RWPE1 (cell line): ENCODE data around the gene GAPVD1.
A peak's percentile ranks its signal among the peaks of the same experiment; 100 is the strongest.

ENCODE experiments used
- CTCF ChIA-PET: fragments of 350-600 bp; sonication (Branson Sonifier 250); formaldehyde crosslinking; extraction: SDS; loops from one replicate; lab custom pipeline; 2021; lab: Yijun Ruan, JAX
- POLR2A ChIA-PET: fragments of 400-600 bp; formaldehyde crosslinking; extraction: SDS; loops from one replicate; lab custom pipeline; 2020; ENCODE audit warnings: antibody characterized with exemption; ENCODE audit not compliant: low non-redundant PET; lab: Yijun Ruan, JAX
- DNase-seq: peaks from one replicate; pipeline ENCODE4 v3.0.0; 2012; ENCODE audit warnings: low spot score
- H3K27ac ChIP-seq: fragments of 450-650 bp; 2 replicates; pipeline ENCODE4 v1.5.1; 2017
- TF ChIP-seq, protein P1 (sequence below): fragments of 450-650 bp; conservative IDR thresholded peaks from 2 replicates; pipeline ENCODE4 v1.5.1; 2017; ENCODE audit warnings: low read depth, mild to moderate bottlenecking

The GAPVD1 gene

GRCh38 chr9:125400725-125401716, 139.4 kb downstream of the GAPVD1 start:
- TF ChIP-seq, protein P1, sequence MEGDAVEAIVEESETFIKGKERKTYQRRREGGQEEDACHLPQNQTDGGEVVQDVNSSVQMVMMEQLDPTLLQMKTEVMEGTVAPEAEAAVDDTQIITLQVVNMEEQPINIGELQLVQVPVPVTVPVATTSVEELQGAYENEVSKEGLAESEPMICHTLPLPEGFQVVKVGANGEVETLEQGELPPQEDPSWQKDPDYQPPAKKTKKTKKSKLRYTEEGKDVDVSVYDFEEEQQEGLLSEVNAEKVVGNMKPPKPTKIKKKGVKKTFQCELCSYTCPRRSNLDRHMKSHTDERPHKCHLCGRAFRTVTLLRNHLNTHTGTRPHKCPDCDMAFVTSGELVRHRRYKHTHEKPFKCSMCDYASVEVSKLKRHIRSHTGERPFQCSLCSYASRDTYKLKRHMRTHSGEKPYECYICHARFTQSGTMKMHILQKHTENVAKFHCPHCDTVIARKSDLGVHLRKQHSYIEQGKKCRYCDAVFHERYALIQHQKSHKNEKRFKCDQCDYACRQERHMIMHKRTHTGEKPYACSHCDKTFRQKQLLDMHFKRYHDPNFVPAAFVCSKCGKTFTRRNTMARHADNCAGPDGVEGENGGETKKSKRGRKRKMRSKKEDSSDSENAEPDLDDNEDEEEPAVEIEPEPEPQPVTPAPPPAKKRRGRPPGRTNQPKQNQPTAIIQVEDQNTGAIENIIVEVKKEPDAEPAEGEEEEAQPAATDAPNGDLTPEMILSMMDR: no peak
- DNase-seq: no peak
- CTCF ChIA-PET: interaction anchor here (0.6 to 1.0 kb wide), 2 partner anchors 100 to 1090 kb away, joined by 3 to 4 read pairs; no protein-coding TSS in a partner anchor
- no peak overlapping the region for H3K27ac ChIP-seq
- POLR2A ChIA-PET: no interaction called here

- no peak overlapping the region for H3K27ac ChIP-seq
- no peak for DNase-seq
- TF ChIP-seq, protein P1: no peak
- ChIA-PET CTCF (no interaction called here), POLR2A (no interaction called here)
Measured at GRCh38 chr9:125404733-125405132, 143.1 kb downstream of the GAPVD1 start.

DNA sequence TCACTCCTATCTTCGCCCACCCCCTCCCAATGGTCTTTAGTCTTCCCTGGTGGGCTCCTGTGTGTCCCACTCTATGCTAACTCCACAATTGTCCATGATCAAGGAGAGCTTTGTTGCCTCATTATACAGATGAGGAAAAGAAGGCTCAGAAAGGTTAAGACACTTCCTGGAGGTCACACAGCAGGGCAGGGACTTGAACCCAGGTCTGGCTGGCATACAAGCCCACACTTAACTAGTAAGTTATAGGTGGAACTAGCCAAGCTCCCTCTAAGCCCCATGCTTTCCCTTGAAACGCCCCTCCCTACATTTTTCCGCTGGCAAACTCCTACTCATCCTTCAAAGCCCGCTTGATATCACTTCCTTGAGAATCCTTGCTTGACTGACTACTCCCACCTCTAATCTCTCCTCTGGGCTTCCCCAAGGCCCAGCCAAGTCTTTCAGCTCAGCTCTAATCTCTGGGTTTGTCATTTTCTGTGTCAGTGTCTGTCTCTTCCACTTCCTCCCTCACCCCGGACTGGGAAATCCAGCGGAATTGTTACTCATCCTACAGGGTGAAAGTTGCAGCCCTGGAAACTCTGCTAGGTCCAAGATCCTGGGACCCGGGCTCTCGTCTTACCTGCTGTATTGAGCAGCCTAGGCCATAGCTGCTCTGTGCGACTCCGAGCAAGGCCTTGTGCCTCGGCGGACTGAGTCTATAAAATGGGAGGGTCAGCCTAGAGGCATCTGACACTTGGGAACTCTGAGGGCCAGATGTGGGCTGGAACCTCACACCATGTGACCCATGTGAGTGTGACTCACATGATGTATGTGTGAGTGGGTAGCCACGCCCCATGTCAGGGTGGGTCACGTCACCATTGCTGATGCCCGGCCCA, 144.5 kb downstream of the GAPVD1 start:
- TF ChIP-seq, protein P1: no peak
- DNase-seq: peak; percentile 89
- peak overlapping the region; percentile 37 for H3K27ac ChIP-seq
- POLR2A ChIA-PET: no interaction called here
- CTCF ChIA-PET: interaction anchor here (0.5 to 0.9 kb wide), 5 partner anchors 64 to 1758 kb away, joined by 3 read pairs; no protein-coding TSS in a partner anchor

DNA sequence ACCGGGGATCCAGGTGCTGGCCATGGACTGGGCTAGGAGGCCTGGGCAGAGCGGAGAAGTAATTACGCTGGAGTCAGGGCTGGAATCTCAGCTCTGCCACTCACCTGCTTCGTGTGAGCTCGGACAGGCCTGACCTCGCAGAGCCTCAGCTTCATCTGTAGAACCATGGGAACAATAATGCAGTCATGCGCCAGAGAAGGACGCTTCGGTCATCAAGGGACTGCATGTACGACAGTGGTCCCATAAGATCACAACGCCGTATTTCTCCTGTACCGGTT, 145.1 kb downstream of the GAPVD1 start:
- DNase-seq: no peak
- TF ChIP-seq, protein P1: no peak
- H3K27ac ChIP-seq: peak overlapping the region; percentile 37; the same call in 1 of the 2 replicates
- CTCF ChIA-PET: interaction anchor here (0.6 to 0.9 kb wide), 2 partner anchors 152 to 472 kb away, joined by 3 read pairs; no protein-coding TSS in a partner anchor
- POLR2A ChIA-PET: no interaction called here

DNA sequence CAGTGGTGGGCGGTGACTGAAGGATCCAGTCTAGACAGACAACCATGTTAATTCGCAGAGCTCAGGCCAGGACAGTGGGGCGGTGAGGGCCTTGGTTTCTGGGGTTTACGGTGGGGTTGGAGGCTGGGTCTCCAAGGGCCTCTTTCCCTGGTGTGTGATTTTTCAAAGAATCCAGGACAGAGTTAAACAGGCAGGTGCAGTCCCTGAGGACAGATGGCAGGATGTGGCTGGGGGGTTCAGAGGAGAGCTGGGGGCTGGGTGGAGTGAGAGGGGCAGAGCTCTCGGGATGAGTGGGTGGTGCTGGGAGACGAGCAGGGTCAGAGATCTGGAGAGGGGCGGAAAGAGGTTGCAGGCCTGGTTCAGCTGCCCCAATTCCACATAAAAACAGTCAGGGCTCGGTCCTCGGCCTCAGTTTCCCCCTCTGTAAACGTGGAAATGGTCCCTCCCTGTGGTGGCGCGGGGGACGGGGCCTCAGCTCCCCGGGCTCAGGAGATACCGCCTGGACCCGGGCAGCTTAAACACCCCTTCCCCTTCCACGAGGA, 145.9 kb downstream of the GAPVD1 start:
- ChIA-PET CTCF (interaction anchor here (0.5 to 2.3 kb wide), 34 partner anchors 8 to 1150 kb away, joined by 3 to 18 read pairs (median 4); no protein-coding TSS in a partner anchor), POLR2A (interaction anchor here (0.6 kb wide), 1 partner anchor 762 kb away, joined by 4 read pairs; no protein-coding TSS in a partner anchor)
- TF ChIP-seq, protein P1: no peak
- no peak for DNase-seq
- no peak overlapping the region for H3K27ac ChIP-seq
